GM12874 (cell line): ENCODE results near the gene VSTM4.

Source experiments
- TF ChIP-seq, protein P1 (sequence below): IDR thresholded peaks from 2 replicates; pipeline ENCODE4 v1.5.1; 2011; ENCODE audit warnings: low read depth, mild to moderate bottlenecking, control low read depth, low read length, moderate library complexity; ENCODE audit not compliant: insufficient read depth

Gene VSTM4

DNA sequence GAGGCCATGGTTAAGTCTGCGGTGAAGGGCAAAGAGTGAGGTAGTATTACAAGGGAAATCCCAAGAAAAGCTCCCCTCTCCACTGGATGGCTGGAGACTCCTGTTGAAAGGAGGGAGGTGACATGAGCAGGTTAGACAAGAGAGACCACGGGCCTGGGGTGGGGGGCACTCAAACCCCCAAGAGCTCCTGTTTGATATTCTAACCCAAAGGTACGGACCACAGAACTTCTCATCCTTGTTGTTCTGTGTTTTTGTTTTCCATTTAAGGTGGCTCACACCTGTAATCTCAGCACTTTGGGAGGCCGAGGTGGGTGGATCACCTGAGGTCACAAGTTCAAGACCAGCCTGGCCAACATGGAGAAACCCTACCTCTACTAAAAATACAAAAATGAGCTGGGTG lies 11.6 kb downstream of the VSTM4 start:
- TF ChIP-seq, protein P1, sequence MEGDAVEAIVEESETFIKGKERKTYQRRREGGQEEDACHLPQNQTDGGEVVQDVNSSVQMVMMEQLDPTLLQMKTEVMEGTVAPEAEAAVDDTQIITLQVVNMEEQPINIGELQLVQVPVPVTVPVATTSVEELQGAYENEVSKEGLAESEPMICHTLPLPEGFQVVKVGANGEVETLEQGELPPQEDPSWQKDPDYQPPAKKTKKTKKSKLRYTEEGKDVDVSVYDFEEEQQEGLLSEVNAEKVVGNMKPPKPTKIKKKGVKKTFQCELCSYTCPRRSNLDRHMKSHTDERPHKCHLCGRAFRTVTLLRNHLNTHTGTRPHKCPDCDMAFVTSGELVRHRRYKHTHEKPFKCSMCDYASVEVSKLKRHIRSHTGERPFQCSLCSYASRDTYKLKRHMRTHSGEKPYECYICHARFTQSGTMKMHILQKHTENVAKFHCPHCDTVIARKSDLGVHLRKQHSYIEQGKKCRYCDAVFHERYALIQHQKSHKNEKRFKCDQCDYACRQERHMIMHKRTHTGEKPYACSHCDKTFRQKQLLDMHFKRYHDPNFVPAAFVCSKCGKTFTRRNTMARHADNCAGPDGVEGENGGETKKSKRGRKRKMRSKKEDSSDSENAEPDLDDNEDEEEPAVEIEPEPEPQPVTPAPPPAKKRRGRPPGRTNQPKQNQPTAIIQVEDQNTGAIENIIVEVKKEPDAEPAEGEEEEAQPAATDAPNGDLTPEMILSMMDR: no peak

DNA sequence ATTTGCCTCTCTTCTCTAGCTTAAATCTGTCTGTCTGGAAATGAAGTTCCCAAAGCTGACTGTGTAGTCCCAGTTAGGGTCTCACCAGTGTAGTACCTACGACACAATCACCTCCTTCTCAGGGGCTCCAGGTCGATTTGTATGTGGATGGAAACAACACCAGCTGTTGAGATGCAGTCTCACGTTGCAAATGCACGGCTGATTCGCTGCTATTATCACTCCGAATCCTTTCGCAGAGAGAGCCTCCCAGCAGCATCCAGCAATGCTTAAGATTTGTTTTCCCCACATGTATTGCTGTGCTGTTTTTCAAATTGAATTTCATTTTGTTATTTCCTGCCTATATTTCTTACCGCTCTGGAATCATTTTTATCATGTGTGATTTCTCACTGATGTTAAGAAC lies 16.3 kb downstream of the VSTM4 start:
- TF ChIP-seq, protein P1: no peak

DNA sequence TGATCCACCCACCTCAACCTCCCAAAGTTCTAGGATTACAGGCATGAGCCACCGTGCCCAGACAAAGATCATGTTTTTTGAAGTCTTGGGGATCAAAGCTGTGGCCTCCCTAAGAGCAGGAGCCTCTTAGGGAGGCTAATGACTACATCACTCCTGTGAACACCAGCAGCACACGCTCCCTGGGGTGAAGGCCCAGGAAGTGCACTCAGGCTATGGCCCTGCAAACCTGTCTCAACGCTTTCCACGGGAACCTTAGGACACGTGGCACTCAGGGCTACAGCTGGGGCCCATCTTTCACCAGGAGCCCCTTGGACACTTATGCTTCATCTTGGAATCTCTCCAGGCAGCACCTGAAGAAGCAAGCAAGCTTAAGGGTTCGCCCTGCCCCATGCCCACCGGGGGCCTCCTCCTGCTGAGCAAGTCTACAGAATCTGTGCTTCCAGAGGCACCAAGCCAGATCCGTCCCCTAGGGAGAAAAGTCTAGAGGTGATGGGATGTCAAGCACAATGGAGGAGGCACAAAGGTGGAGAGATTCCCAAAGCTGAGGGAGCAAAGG lies 18.4 kb downstream of the VSTM4 start:
- TF ChIP-seq, protein P1: no peak

DNA sequence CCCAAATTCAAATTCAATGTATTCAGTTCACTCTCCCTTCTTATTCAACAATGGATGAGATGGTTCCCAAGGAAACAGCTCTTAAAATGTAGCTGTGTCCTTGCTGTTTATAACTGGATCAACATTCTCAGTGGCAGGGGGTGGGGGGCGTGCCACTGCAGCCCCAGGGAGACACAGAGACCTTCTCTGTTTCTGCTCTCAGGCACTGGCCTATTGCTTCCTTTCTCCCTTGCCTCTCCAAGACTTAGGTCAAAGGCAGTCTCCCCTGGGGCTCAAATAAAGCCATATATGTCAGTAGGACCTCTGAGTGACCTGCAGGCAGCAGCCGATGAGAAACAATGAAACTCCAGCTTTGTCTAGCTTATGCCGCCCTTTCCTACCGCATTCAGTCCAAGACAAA lies 20.7 kb downstream of the VSTM4 start:
- TF ChIP-seq, protein P1: no peak

DNA sequence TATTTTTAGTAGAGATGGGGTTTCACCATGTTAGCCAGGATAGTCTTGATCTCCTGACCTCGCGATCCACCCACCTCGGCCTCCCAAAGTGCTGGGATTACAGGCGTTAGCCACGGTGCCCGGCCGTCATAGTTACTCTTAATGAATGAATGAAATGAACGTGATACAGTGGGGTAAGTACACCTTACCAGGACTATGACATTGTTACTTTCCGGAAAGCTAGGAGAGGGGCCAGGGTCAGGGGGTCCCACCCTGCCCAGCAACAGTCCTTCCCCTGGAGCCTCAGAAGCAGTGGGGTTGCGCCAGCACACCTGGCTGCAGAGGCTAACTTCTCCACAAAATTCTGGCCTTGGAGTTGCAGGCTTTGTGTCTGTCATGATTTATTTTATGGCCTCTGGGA lies 21.4 kb downstream of the VSTM4 start:
- TF ChIP-seq, protein P1: no peak

DNA sequence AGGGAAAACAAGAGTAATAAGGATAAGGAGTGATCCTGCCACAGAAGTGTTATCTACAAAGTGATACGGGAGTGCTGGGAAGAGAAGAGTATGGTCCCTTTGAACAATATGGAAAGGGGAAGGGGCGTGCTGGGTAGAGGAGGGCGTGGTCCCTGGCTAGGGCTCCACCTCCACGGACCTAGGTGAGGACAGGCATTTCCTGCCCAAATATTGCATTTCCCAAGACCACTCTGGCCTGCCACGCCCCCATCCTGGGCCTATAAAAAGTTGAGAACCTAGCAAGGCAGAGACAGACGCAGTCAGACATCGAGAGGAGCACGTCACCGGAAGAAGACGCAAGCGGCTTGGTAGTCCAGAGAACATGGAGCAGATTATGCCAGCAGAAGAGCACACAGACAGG lies 22.8 kb downstream of the VSTM4 start:
- TF ChIP-seq, protein P1: no peak

DNA sequence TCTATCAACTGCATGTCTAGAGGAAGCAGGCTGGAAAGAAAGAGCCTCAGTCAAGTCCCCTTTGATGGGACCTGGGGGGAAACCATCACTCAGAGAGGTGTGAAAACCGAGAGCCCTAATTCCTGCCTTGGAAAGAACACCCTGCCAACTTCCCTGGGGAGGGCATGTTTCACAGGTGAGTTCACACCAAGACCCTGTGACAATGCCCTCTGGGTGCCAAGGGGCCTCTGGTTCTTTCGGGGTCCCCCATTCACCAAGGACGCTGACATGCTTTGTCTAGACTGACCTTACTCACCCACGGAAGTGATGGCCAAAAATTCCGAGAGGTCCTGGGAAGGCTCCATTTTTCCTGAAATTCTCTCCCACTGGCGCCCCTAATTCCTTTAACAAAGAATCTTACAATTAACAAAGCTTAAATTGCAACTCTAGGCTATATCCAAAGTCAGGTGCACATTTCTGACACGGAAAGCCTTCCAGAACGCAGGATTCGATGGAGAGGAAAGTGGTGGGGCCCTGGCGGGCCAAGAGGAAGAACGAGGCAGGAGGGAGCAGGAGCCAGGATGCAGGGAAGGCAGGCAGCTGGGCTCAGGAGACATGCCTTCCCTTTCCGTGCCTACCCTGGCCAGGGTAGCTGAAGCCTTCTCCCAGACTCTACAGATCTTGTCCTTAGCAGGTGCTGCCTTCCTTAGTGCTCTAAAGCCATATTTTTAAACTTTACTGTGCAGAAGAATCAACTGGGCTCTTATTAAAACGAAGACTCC lies 23.7 kb downstream of the VSTM4 start:
- TF ChIP-seq, protein P1: no peak
